ENCODE measurements around the gene KIAA1328.
"Not testable (repeated sequence)": the region's sequence is repeated elsewhere in the genome, so short reads cannot be mapped to it uniquely, and the experiment has no call there.

KIAA1328 gene

DNA sequence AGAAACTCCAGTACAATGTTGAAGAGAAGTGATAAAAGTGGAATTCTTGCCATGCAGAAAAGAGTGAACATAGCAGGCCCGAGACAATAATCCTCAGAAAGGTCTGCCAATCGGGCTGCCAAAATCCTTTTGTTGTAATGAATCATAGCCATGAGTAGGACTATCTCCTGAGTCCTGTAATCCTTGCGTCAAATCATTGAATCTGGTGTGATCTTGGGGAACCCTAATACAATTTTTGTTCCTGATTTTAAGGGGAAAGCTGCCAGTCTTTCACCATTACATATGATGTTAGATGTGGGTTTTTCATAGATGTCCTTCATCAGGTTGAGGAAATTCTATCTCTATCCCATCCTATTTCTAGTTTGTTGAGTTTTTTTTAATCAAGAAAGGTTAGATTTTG is 2.4 kb upstream of the KIAA1328 start:
- no peak for DNase-seq (ENCODE audit: low read depth)

DNA sequence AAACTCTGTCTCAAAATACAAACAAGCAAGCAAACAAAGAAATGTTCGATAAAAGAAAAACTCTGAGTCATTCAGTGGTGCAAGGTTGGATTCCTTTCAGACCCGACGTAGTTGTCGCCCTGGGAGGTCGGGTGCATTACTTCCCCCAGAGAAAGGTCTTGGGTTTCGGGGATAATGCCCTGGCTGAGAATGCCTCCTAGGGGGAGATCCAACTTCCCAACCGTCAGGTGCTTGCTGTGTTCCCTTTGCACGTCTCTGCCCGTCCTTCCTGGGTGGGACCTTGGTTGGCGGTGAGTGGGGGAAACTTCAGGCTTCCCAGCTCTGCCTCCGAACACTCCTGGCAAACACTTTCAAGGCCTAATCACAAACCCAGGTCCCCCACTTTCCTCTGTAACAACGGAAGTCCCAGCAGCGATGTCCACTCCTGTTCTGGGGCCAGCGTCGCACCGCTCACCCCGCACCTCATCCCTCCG is 734 bp upstream of the KIAA1328 start:
- no peak for DNase-seq (ENCODE audit: low read depth)

DNA sequence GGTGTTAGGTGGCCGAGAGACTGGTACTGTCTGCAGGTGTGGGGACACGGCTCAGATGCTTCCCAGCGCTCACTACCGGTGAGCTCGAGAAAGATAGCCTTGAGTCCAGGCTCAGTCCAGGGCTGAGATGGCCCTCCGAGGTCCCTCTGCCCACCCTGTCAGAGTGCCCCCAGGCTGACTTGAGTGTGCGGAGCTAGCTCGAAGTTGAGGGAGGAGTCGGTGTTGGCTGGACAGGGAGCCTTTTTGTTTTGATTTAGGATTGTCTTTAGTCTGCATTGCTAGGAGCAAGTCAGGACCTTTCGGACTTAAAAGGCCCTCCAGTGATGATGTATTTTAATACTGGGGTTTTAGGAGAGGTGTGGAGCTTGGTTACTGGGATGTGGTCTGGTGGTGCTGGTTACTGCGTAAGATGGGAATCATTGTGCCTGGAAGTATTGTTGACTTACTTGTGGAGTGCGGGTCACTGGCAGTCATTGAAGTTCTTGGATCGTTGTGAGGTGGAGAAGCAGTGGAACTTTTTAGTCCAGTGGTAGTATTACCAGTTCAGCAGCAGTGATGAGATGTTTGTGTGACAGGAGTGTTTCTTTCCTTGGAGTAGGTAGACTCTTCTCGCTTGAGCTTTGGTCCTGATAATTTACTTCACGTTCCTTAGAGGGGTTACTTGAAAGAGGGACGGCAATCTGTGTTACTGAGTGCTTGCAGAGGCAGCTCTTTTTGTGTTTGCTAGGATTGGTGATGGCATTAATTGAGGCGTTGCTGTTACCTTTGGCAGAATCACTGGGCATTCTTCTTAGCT is 633 bp downstream of the KIAA1328 start:
- no peak for DNase-seq (ENCODE audit: low read depth)

- no peak for DNase-seq (ENCODE audit: low read depth)
Measured at GRCh38 chr18:36830158-36830495, 1.2 kb downstream of the KIAA1328 start.

GRCh38 chr18:36831139-36831538 is 2.2 kb downstream of the KIAA1328 start:
- no peak for DNase-seq (ENCODE audit: low read depth)

GRCh38 chr18:36833120-36833519 is 4.2 kb downstream of the KIAA1328 start:
- DNase-seq (ENCODE audit: low read depth): no peak

- no peak for DNase-seq (ENCODE audit: low read depth)
Measured at GRCh38 chr18:36835927-36836326, 7.0 kb downstream of the KIAA1328 start.

- no peak for DNase-seq (ENCODE audit: low read depth)
Measured at GRCh38 chr18:36839835-36840234, 10.9 kb downstream of the KIAA1328 start.

DNA sequence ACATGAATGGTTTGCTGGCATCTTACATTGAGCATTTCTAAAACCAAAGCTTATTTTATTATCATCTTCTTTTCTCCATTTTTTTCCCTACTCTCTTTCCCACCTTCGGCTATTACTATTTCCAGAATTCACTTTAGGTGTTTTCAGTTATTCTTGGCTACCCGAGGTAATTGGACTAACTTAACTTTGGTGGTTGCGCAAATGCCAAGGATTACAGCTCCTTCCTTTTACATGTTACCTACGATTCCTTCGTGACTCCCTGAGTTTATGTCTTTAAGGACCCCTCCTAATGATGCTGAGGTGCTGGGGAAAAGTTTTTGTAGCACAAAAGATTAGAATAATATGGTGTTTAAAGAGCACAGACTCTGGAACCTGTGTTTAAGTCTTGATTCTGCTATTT is 14.3 kb downstream of the KIAA1328 start:
- DNase-seq (ENCODE audit: low read depth): no peak

DNA sequence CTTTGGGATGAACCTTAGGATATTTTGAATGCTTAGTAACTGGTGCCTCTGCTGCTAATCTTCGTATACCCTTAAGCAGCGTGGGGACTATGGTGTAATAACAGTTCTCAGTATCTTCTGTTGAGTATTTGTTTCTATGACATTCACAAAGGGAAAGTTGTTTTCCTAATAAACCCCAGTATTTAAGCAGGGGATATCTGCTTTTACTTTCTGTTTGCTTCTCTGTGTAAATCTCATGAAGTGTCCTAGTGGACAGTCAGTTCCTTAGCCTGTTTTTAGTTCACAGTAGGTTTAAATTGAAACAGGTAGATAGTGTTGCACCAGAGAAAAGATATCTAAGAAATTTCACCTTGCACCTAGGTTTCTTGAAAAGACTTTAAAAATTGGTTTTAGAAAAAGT is 14.9 kb downstream of the KIAA1328 start:
- no peak for DNase-seq (ENCODE audit: low read depth)

GRCh38 chr18:36848609-36849008 is 19.7 kb downstream of the KIAA1328 start:
- no peak for DNase-seq (ENCODE audit: low read depth)

DNA sequence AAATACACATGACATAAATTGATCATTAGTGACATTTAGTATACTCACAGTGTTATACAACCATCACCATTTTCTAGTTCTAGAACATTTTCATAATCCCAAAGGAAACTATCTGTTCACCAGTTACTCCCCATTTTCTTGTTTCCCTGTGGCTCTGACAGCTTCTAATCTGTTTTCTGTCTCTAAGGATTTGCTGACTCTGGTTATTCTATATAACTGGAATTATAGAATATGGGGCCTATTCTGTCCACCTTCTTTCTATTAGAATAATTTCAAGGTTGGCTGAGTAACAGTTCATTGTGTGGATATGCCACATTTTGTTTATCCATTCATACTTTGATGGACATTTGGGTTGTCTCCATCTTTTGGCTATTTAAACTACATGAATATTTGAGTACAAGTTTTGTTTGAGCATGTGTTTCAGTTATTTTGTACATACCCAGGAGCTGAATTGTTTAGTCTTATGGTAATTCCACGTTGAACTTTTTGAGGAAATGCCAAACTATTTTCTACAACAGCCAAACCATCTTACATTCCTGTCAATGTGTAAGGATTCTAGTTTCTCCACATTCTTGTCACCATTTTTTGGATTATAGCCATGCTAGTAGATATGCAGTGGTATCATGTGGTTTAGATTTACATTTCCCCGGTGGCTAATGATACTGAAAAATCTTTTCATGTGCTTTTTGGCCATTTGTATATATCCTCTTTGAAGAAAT is 20.5 kb downstream of the KIAA1328 start:
- DNase-seq (ENCODE audit: low read depth): no peak

DNA sequence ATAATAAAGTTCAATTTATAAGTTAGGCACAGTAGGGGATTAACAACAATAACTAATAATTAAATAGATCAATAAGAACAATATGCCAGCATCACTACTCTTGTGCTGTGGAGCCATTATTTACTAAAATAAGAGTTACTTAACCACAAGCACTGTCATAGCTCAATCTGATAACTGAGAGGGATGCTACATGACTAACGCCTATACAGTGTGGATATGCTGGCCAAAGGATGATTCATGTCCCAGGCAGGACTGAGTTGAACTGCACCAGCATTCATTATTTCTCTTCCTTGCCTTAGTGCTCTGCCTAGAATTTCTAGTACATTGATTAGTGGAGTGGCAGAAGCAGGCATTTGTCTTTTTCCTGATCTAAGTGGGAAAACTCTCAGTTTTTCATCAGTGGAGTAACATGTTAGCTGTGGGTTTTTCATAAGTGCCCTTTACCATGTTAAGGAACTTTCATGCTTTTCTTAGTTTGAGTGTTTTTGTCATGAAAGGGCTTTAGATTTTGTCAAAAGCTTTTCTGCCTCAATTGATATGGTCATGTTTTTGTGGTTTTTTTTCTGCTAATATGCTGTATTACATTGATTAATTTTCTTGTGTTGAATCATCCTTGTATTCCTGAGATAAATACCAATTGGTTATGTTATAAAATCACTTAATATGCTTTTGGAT is 21.7 kb downstream of the KIAA1328 start:
- DNase-seq (ENCODE audit: low read depth): no peak

DNA sequence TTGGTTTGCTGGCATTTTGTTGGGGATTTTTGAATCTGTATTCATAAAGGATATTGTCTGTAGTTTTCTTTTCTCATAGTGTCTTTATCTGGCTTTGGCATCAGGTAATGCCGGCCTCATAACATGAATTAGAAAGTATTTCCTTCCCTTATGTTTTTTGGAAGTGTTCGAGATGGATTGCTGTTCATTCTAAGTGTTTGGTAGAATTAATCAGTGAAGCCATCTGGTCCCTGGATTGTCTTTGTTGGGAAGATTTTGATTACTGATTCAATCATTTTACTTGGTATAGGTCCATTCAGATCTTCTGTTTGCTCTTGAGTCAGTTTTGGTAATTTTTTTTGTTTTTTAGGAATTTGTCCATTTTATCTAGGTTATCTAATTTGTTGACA is 22.3 kb downstream of the KIAA1328 start:
- DNase-seq (ENCODE audit: low read depth): no peak

DNA sequence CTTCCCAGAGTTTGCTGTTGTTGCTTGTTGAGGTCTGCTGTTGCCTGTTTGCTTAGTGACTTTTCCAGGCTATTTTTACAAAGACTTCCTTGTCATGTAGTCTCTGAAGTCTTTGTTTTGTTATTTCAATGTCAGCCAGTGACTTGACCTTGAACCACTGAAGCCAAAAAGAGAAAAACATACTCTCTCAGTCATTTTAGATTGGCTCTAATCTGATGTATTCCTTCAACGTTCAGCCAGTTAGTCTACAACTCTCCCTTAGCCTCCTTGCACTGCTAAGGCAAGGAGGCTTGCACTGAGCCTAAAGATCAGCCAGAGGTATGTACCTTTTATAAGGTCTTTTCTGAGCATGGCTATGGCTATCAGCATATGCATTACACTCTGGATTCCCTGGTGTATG is 27.9 kb downstream of the KIAA1328 start:
- no peak for DNase-seq (ENCODE audit: low read depth)

DNA sequence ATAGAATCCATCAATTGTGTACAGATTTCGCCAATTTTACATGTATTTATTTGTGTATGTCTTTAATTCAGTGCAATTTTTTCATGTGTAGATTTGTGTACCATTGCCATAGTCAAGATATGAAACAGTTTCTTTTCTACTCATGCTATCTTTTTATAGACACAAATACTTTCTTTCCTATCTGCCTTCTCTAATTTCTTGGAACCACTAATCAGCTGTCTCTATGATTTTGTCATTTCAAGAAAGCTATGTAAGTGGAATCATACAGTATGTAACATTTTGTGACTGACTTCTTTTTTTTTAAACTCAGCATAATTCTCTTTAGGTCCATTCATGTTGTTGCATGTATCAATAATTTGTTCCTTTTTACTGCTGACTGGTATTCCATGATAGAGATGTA is 33.3 kb downstream of the KIAA1328 start:
- no peak for DNase-seq (ENCODE audit: low read depth)

DNA sequence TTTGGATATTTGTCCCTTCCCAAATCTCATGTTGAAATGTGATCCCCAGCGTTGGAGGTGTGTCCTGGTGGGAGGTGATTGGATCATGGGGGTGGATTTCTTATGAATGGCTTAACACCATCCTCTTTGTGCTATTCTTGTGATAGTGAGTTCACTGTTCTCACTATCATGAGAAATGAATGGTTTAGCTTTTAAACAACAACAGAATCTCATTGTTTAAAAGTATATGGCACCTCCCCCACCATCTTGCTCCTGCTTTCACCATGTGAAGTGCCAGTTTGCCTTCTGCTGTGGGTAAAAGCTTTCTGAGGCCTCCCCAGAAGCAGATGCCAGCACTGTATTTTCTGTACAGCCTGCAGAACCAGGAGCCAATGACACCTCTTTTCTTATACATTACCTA is 38.1 kb downstream of the KIAA1328 start:
- DNase-seq (ENCODE audit: low read depth): no peak

GRCh38 chr18:36871801-36872200 is 42.9 kb downstream of the KIAA1328 start:
- DNase-seq (ENCODE audit: low read depth): no peak

DNA sequence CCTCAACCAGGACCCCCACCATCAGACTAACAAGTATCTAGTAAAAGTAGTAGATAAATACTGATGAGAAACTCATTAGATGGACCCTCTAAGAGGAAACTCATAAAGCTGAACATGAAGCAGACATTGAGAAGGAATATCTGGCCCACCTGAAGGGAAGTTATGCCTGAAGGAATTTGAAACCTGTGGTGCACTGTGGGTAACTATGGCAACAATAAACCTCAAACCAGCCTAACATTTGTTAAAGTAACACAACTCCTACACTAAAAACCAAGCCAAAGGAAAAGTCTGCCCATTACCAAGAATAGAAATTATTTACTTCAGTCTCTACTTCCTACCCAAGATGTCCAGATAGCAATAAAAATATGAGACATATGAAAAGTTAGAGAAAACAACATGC is 43.4 kb downstream of the KIAA1328 start:
- DNase-seq (ENCODE audit: low read depth): no peak

DNA sequence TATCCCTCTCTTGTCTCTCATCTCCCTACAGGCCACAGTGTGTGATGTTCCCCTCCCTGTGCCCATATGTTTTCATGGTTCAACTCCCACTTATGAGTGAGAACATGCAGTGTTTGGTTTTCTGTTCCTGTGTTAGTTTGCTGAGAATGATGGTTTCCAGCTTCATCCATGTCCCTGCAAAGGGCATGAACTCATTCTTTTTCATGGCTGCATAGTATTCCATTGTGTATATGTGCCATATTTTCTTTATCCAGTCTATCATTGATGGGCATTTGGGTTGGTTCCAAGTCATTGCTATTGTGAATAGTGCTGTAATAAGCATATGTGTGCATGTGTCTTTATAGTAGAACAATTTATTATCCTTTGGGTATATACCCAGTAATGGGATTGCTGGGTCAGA is 44.9 kb downstream of the KIAA1328 start:
- DNase-seq (ENCODE audit: low read depth): not testable (repeated sequence)

- not testable (repeated sequence) for DNase-seq (ENCODE audit: low read depth)
Measured at GRCh38 chr18:36879796-36880195, 50.9 kb downstream of the KIAA1328 start.

GRCh38 chr18:36885981-36886380 is 57.1 kb downstream of the KIAA1328 start:
- no peak for DNase-seq (ENCODE audit: low read depth)

- no peak for DNase-seq (ENCODE audit: low read depth)
Measured at GRCh38 chr18:36887114-36887513, 58.2 kb downstream of the KIAA1328 start.
